ENCODE measurements around the gene OR2S2.
"Not testable (repeated sequence)": the region's sequence is repeated elsewhere in the genome, so short reads cannot be mapped to it uniquely, and the experiment has no call there.

OR2S2 gene, protein sequence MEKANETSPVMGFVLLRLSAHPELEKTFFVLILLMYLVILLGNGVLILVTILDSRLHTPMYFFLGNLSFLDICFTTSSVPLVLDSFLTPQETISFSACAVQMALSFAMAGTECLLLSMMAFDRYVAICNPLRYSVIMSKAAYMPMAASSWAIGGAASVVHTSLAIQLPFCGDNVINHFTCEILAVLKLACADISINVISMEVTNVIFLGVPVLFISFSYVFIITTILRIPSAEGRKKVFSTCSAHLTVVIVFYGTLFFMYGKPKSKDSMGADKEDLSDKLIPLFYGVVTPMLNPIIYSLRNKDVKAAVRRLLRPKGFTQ

DNA sequence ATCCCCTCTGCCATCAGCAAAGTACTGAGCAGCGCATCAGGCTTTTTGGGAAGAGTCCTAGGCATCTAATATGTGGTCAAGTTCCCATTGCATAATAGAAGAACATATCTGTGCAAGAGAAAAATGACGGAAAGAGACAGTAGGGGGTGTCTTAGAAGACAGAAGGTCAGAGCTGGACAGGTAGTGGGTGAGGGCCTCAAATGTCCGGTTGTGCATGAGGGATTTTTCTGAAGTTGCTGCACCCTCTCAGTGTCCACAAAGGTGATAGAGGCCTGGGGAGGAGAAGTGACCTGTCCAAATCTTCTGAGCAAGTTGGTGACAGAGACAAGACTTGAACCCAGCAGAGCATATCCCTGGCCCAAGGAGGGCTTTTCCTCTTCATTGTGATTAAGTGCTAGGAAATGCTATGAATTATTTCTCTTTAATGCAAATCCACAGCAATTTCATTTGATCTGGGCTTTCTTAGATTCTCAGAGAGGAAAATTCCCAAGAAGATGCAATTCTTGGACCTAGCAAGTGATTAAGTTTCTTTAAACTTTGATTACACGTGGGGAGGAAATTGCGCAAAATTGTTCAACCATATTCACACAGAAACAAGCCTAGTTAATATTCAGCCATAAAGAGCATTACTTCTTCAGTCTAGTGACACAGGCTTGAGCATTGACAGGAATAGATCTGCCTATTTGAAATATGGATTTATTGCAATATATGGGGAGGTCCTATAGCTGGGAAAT lies at the start of gene OR2S2:
TSS of gene OR2S2 (minus strand) at position 51 of the 734 bp plus-strand sequence. CDS start 56 bp downstream, outside the sequence.
- in situ Hi-C loops (cut with HindIII; ENCODE audit: low sequenced_read_pairs), result no loop called here

DNA sequence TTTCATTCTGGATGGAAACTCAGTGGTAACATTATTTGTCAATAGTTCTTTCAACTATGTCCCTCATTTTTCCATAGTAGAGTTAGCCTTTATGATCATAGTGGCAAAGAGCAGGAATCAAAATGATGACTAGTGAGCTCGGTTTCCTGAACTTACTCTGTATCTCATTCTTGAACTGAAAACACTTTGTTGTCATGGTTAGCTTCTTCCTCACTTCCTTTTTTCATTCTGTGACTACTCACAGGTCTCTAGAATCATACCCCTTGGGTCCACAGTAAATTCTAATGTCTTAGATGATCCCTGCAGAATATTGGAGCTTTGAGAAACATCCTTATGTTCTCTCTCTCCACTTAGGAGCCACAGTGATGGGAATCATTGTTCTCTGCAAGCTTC lies 49.4 kb upstream of the OR2S2 start:
- in situ Hi-C loops (cut with HindIII; ENCODE audit: low sequenced_read_pairs), result no loop called here

DNA sequence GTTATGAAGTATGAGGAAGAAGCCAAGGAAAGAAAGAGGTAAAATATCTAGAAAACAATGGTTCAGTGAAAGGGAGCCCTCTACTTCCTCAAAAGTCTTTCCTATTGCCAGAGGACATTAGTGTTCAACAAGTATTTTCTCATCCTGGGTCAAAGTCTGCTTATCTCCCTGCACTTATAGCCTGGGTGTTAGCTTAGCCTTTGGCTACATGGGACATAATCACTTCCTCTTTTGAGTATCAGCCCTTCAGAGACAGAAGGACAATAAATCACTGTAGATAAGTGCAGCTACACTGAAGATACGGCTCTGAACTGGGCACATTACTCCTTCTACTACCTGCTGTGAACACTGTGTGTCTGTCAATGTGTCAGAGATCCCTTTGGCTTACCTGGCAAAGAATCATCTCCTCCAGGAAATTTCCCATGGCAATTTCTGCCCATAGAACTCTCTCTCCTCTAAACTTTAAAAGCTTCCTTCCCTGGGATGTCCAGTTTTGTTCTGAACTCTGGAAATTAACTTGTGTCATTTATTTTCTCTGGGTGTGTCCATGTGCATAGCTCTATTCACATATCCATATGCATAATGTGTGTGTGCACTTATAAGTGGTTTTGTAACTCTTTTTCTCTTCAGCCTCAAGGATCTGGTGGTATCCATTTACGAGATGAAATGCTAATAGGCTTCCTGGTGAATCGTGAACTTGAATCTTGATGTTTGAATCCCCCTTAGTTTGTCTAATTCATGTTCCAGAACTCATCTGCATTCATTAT lies 48.8 kb upstream of the OR2S2 start:
- in situ Hi-C loops (cut with HindIII; ENCODE audit: low sequenced_read_pairs), result no loop called here

DNA sequence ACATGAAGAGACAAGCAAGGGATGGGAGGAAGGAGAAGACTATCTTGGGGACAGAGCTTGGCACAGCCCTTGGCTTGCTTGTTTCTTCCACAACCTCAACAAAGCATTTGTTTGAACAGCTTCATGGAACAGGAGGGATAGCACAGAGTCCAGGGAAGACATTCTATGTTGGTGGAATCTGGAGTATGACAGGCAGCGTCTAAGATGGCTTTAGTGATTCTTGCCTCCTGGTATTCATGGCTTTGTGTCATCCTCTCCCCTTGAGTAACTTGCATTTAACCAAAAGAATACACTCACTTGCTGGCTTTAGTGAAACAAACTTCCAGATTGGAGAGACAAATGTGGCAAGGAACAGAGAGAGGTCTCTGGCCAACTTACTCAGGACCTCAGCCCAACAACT lies 47.9 kb upstream of the OR2S2 start:
- in situ Hi-C loops (cut with HindIII; ENCODE audit: low sequenced_read_pairs), result no loop called here

DNA sequence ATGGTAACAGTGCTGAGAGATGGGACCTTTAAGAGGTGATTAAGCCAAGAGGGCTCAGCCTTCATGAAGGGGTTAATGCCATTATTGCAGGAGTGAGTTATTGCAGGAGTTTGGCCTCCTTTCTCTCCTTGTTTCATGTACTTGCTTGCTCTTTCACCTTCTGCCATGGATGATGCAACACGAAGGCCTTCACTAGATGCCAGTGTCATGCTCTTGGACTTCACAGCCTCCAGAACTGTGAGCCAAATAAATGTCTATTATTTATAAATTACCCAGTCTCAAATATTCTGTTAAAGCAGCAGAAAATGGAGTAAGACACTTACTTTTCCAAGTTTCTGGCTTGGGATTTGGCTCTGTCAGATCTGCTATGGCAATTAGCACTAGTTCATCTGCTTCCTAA lies 40.4 kb upstream of the OR2S2 start:
- in situ Hi-C loops (cut with HindIII; ENCODE audit: low sequenced_read_pairs), result no loop called here

DNA sequence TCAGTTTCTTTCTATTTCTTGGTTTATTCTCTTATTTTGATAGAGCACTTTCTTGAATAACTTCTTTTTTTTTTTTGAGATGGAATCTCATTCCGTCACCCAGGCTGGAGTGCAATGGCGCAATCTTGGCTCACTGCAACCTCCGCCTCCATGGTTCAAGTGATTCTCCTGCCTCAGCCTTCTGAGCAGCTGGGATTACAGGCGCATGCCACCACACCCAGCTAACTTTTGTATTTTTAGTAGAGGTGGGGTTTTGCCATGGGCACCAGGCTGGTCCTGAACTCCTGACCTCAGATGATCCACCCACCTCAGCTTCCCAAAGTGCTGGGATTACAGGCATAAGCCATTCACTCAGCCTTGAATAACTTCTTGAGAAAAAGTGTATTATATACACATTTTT lies 39.1 kb upstream of the OR2S2 start:
- in situ Hi-C loops (cut with HindIII; ENCODE audit: low sequenced_read_pairs), result not testable (repeated sequence)

DNA sequence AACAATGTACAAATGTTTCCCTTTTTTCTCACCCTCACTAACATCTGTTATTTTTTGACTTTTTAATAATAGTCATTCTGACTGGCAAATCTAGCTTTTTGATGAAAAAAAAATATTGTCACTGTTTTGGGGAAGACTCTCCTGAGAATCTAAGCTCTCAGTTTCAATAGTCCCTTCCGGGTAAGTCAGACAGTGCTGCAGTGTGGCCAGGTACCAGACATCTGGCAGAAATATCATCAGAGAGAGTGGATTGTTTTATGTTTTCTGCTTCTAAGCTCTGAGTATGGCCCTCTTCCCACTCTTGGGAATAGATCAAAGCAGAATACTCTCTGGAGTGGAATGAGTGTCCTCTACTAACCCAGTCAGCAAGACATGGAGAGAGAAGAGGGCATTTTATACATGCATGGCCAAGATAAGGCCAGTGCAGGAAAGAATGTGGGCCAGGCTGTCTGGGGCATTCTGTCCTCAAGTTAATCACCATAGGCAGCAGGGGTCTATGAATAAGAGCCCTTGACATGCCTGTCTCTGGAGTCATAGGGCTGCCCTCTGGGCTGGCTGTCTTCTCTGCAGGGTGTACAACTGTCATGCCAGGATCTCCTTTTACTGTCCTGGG lies 38.5 kb upstream of the OR2S2 start:
- in situ Hi-C loops (cut with HindIII; ENCODE audit: low sequenced_read_pairs), result no loop called here

DNA sequence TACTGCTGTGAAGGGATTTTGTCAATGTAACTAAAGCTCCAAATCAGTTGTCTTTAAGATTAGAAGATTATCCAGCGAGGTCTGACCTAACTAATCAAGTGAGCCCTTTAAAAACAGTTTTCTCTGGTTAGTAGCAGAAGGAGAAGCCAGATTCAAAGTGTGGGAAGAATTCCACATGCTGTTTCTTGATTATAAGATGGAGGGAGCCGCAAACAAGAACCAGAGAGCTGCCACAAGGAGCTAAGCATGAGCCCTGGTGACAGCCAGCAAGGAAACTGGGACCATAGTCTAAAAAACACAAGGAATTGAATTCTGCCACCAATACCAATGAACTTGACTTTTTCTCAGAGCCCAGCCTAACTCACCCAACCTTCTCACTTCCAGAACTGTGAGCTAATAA lies 37.0 kb upstream of the OR2S2 start:
- in situ Hi-C loops (cut with HindIII; ENCODE audit: low sequenced_read_pairs), result no loop called here

DNA sequence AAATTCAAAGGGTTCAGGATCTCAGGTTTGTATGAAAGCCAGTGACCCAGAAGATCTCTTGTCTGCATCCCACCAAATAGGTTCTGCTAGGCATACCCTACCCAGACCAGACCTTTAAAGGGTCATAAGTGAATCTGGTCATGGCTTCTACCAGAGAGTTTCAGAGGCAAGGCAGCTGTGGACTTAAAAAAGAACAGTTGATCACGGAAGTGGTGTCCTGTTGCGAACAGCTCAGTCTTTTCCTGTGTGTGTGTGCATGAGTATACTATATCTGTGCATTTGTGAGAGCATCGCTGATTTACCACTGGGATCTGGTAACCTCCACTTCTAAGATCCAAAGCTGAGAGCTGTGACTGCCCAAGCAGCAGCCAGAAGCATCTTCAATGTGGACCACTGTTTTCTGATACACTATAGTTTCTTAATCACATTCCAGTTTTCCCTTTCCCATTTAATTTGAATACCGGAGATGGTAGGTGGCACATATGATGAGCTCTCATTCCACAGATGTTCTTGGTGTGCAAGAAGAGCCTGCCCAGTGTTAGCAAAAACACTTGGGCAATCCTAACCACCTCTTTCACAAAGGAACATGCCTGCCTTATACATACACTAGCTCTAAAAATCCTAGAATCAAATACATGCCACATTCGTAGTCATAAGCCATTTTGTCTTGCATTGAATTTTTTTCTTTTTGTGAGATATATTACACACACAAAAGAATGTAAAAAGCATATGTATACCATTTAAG lies 36.2 kb upstream of the OR2S2 start:
- in situ Hi-C loops (cut with HindIII; ENCODE audit: low sequenced_read_pairs), result no loop called here

DNA sequence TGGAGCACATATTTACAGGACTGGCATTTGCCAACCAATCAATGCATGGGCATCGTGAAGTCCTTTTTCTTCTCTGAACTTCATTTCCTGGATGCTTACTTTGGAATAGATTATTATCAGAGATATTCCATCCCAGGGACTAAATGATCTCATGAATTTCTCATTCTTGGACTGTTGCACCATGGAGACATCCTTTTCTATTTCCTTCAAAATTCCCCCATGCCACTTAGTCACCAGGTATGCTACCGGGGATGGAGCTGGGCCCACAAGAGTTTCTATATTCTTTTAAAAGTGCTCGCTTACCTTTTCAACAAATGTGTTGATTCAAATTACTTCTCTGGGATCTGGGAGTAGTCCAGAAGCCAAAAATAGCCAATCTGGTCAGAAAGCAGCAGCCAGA lies 35.2 kb upstream of the OR2S2 start:
- in situ Hi-C loops (cut with HindIII; ENCODE audit: low sequenced_read_pairs), result not testable (repeated sequence)

DNA sequence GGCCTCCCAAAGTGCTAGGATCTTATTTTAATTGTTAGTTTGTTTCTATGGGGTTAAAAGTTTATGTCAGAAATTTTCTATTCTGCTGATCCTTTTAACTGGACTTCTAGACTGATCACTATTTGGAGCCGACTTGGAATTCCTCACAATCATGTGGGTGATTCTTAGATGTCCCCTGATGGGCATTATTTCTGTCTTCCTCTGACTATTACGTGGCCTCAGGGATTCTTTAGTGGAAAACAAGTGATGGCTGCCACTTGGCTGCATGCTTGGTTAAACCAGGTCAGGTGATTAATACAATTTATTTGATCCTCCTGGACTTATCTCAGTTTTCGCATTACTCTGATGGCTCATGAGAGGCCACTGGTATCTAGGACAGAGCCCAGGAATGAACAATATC lies 32.2 kb upstream of the OR2S2 start:
- in situ Hi-C loops (cut with HindIII; ENCODE audit: low sequenced_read_pairs), result no loop called here

DNA sequence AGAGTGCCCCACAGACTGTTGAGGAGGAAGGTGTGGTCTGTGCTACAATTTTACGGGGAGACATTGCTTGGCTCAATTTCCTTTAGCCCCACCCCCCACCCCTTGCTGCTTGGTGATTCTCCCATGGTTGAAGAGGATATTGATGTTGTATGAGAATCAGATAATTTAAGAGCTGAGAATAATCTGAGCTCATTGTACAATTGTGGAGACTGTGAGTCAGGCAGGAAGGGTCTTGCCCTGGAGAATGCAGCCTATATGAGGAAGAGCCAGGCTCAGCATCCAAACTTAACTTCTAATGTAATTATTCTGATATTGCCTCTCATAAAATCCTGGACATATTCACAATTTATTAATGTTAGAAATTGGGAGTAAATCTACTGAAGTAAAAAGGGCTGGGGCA lies 26.1 kb upstream of the OR2S2 start:
- in situ Hi-C loops (cut with HindIII; ENCODE audit: low sequenced_read_pairs), result no loop called here

DNA sequence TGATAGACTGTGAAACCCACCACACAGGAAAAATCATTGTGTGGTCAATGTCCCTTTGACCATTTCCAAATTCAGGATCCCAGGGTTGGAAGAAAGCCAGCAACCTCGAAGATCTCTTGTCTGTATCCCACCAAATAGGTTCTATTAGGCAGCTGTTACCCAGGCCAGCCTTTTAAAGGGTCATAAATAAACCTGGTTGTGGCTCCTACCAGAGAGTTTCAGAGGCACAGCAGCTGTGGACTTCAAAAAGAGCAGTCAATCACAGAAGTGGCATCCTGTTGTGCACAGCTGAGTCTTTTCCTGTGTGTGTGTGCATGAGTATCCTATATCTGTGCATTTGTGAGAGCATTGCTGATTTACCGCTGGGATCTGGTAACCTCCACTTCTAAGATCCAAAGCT lies 23.7 kb upstream of the OR2S2 start:
- in situ Hi-C loops (cut with HindIII; ENCODE audit: low sequenced_read_pairs), result no loop called here

DNA sequence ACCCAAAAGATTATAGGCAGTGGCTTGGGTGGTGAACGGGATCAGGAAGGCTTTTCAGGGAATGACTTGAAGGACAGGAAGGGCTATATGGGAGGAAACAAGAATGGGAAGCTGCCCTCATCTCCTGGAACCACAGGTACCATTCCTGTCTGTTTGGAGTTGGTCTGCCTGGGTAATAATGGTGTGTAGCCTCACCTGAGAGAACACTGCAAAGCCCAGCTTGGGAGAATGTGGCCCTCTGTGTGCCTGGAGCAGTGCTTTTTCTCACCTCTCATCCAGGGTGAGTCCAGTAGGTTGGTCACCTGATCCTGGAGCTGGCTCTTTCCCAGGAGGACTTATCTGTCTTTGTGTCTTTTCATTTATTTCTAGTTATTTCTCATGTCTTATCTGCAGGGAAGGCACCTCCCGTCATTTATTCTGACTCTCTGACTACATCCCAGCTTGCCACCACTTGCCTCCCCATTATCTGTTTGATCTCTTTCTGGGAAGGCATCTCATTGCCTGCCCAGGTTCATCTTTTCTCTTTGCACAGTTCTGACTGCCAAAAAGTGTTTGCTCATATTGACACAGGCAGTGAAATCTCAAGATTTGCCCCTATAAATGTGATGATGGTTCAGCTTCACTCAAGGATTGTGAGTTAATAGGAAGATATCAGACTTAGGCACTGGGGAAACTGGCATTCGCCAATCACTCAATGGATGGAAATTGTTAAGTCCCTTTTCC lies 22.5 kb upstream of the OR2S2 start:
- in situ Hi-C loops (cut with HindIII; ENCODE audit: low sequenced_read_pairs), result no loop called here

DNA sequence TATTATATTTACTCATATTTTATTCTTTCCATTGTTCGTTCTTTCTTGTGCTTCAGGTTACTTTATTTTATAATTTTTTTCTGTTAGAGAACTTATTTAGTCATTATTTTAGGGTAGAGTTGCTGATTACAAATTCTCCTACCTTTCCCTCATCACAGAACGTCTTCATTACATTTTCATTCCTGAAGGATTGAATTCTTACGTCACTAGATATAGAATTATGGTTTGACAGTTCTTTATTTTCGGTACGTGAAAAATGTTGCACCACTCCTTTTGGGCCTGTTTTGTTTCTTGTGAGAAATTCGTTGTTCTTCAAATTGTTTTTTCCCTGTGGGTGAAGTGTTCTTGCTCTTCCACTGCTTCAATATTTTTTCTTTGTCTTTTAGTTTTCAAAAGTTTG lies 20.8 kb upstream of the OR2S2 start:
- in situ Hi-C loops (cut with HindIII; ENCODE audit: low sequenced_read_pairs), result no loop called here

DNA sequence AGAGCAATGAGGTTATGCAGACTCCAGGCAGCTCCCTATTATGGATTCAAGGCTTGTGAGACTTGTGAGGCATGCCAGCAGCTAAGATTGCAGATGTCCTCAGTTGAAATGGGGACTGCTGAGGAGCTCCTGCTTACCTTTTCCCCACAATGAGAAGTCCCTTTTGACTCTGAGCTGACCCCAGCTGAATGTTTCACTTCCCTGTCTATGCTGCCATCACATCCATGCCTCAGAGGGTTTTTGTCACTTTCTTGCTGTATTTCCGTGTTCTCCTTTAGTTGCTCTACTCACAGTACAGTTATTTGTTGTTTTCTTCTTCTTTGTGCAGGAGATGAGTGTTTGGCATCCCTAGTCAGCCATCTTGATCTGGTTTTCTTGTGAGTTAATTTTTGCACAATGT lies 18.8 kb upstream of the OR2S2 start:
- in situ Hi-C loops (cut with HindIII; ENCODE audit: low sequenced_read_pairs), result no loop called here

DNA sequence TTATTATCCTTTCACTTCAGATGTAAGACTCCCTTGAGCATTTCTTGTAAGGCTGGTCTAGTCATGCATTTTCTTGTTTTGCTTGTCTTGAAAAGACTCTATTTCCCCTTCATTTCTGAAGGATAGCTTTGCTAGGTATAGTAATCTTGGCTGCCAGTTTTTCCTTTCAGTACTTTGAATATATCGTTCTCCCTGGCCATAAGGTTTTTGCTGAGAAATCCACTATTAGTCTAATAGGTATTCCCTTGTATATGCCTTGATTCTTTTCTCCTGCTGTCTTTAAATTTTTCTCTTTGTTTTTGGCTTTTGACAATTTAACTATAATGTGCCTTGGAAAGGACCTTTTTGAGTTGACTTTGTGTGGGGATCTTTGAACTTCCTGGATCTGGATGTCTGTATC lies 16.8 kb upstream of the OR2S2 start:
- in situ Hi-C loops (cut with HindIII; ENCODE audit: low sequenced_read_pairs), result no loop called here

DNA sequence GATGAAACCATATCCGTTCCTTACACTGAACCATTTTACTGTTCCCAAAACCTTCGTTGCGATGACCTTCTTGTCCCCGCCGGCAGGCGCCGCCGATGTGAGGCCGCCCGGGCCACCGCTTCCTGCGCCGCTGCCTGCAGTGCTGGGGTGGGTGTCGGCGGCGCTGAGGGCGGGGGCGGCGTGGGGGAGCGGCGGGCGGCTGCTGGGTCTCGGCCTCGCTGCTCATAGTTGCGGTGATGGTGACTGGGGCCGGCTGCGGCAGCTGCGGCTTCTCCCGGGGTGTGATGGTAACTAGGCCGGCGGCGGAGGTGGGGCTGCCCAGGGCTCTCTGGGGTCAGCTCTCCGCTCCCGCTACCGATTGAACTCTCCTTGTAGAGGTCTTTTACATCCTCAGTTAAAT lies 14.1 kb upstream of the OR2S2 start:
- in situ Hi-C loops (cut with HindIII; ENCODE audit: low sequenced_read_pairs), result no loop called here

DNA sequence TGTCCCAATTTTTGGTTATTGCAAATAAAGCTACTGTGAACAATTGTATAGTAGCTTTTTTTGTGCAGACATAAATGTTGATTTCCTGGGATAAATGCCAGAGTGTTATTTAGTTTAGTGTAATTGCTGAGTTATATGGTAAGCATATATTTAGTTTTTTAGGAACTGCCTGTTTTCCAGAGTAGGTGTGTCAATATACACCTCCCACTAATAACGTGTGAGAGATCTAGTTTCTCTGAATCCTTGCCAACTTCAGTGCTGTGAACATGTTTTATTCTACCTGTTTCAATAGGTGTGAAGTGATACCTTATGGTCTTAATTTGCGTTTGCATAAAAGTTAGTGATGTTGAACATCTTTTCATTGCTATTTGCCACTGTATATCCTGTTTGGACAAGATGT lies 9.1 kb upstream of the OR2S2 start:
- in situ Hi-C loops (cut with HindIII; ENCODE audit: low sequenced_read_pairs), result no loop called here

DNA sequence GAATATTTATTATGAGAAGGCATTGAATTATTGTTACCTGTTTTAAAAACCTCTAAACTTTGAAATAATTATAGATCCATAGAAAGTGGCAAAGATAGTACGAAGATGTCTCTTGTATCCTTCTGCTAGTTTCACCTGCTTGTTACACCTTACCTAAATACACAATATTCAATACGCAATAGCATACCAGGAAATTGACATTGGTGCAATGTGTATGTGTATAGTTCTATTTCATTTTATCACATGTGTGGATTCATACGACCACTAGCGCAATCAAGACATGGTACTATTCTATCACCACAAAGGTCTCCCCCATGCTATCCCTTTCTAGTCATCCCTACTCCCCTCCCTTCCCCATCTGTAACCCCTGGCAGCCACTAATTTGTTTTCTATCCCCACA lies 8.5 kb upstream of the OR2S2 start:
- in situ Hi-C loops (cut with HindIII; ENCODE audit: low sequenced_read_pairs), result no loop called here
